ENCODE data around the gene ZNF180.

DNA sequence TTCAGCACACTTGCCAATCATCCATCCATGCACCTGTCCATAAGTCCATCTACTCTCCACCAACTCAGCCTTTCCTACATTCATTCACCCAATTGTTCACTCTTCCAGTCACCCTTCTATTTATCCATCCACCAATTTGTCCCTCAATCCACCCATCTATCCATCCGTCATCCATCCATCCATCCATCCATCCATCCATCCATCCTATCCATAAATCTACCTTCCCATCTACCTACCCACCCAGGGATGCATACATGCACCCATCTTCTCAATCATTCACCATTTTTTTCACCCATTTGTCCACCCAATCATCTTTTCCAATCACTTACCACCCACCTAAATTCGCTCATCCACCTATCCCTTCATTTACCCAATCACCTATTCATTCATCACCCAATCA, 43.7 kb upstream of the ZNF180 start:
- TF ChIP-seq EZH2 (IDR thresholded peaks at IDR 0.05; ENCODE audit: borderline replicate concordance, low read depth, low read length, severe bottlenecking) (no peak), POLR2AphosphoS5 (IDR thresholded peaks at IDR 0.05; ENCODE audit: insufficient read depth, low read depth, low read length) (no peak), POLR2A (IDR thresholded peaks at IDR 0.05; ENCODE audit: low read depth, low read length) (no peak)
- TF ChIP-seq, protein P1, sequence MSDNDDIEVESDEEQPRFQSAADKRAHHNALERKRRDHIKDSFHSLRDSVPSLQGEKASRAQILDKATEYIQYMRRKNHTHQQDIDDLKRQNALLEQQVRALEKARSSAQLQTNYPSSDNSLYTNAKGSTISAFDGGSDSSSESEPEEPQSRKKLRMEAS (IDR thresholded peaks at IDR 0.05; ENCODE audit: insufficient read depth, insufficient read length), result no peak

All from endothelial cell of umbilical vein (primary cell).